MG63 (cell line): ENCODE results near the gene ENTPD1. TPM values are rescaled to one million over a fixed set of nuclear protein-coding genes. Genes with fewer than 3 reads are reported as not detected.
"Not testable (repeated sequence)": the region's sequence is repeated elsewhere in the genome, so short reads cannot be mapped to it uniquely, and the experiment has no call there.

ENCODE experiments used
- DNase-seq: peaks from one replicate; pipeline ENCODE4 v3.0.0-alpha.2; 2020
- H3K27me3 ChIP-seq: fragments of 250-450 bp; sonication (Bioruptor Pico); 2 replicates; pipeline ENCODE4 v1.5.1; 2020; ENCODE audit warnings: mild to moderate bottlenecking, moderate library complexity
- H3K36me3 ChIP-seq: fragments of 250-450 bp; sonication (Bioruptor Pico); 2 replicates; pipeline ENCODE4 v1.5.1; 2020; ENCODE audit warnings: mild to moderate bottlenecking, moderate library complexity
- H3K4me3 ChIP-seq: fragments of 250-450 bp; sonication (Bioruptor Pico); 2 replicates; pipeline ENCODE4 v1.5.1; 2020; ENCODE audit warnings: mild to moderate bottlenecking, moderate library complexity
- H3K9me3 ChIP-seq: fragments of 250-450 bp; sonication (Bioruptor Pico); 2 replicates; pipeline ENCODE4 v1.5.1; 2020; ENCODE audit warnings: mild to moderate bottlenecking, moderate library complexity
- total RNA-seq: library from RNA; depleted of rRNA; stranded (reverse); fragments of >200 nt; shearing (Covaris generic); gene quantifications from 2 replicates; pipeline ENCODE4 v1.2.3, GENCODE V29; 2014; ENCODE audit warnings: low replicate concordance

ENTPD1 gene
- total RNA-seq, 1 experiment from 2014 or later = not detected

- no peaks in the 10 kb centered on the region for H3K27me3 ChIP-seq
- no peaks in the 10 kb centered on the region for H3K36me3 ChIP-seq
- H3K9me3 ChIP-seq = no peaks in the 10 kb centered on the region
- no peak overlapping the region for H3K4me3 ChIP-seq
- DNase-seq = no peak
Observed at GRCh38 chr10:95785942-95786669, 30.1 kb downstream of the ENTPD1 start.

DNA sequence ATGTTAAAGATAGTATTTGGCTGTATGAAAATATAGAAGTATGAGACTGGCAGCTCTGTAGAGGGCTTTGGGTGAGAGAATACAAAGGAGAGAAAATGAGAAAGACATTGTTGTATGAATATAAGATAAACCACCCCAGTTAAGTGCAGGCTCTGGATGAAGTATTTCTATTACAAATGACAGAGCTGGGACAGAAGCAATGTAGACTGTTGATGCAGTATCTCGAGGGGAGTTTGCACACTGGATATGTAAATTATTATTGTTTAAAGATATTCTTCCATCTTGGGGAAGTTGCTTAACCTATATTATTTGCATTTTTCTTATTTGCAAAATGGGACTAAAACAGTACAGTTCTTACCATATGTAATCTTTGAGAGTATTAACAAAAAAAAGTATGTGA lies 31.5 kb downstream of the ENTPD1 start:
- H3K27me3 ChIP-seq = no peaks in the 10 kb centered on the region
- DNase-seq = no peak
- no peaks in the 10 kb centered on the region for H3K9me3 ChIP-seq
- no peaks in the 10 kb centered on the region for H3K36me3 ChIP-seq
- H3K4me3 ChIP-seq = no peak overlapping the region

- no peak overlapping the region for H3K4me3 ChIP-seq
- DNase-seq = no peak
- no peaks in the 10 kb centered on the region for H3K9me3 ChIP-seq
- H3K27me3 ChIP-seq = no peaks in the 10 kb centered on the region
- H3K36me3 ChIP-seq = no peaks in the 10 kb centered on the region
Observed at GRCh38 chr10:95788830-95789229, 32.9 kb downstream of the ENTPD1 start.

GRCh38 chr10:95789902-95790301 lies 33.9 kb downstream of the ENTPD1 start:
- H3K27me3 ChIP-seq = no peaks in the 10 kb centered on the region
- DNase-seq = no peak
- H3K36me3 ChIP-seq = no peaks in the 10 kb centered on the region
- H3K9me3 ChIP-seq = no peaks in the 10 kb centered on the region
- H3K4me3 ChIP-seq = no peak overlapping the region

DNA sequence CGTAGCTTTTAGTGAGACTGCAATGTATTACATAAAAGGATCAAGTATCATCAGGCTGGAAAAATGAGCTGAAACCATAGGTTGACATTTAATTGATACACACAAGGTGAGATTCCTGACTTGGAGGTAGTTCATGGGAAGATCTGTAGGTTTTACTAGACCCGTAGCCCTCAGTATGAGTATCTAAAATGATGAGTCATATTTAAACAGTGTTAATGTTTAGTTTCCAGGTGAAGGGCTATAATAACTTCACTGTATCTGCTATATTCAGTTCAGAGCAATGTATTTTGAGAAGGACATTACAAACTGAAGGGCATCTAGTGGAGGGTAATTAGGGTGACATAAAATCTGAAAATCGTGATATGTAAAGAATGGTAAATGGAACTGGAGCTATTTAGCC lies 35.0 kb downstream of the ENTPD1 start:
- Histone ChIP-seq H3K4me3 (no peak overlapping the region), H3K27me3 (no peaks in the 10 kb centered on the region), H3K36me3 (no peaks in the 10 kb centered on the region), H3K9me3 (no peaks in the 10 kb centered on the region)
- no peak for DNase-seq

GRCh38 chr10:95791425-95791979 lies 35.5 kb downstream of the ENTPD1 start:
- H3K4me3 ChIP-seq = no peak overlapping the region
- no peaks in the 10 kb centered on the region for H3K36me3 ChIP-seq
- no peaks in the 10 kb centered on the region for H3K9me3 ChIP-seq
- no peak for DNase-seq
- no peaks in the 10 kb centered on the region for H3K27me3 ChIP-seq

DNA sequence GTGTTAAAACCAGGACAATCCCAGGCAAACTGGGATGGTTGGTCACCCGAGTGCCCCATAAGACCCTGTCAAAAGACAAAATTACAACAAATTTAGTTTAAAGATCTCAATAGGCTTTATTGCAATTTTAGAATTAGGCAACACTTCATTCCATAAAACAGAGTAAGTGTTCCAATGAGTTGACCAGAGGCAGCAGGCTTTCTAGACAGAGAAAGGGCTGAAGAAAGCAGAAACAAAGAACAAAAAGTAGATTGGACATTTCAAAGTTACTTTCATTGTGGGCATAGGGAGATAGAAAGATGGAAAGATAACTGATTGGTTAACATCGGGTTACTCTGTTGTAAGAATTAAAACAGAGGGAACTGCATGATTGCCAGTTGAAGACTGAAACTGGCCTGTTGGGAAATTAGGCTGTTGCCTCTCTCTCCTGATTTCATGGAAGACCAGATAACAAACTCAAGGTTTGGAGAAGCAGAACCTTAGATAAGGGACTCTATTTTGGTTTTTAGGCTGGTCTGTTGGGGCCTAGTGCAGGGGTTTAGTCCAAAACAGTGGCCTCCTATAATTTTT lies 36.3 kb downstream of the ENTPD1 start:
- Histone ChIP-seq H3K9me3 (no peaks in the 10 kb centered on the region), H3K27me3 (no peaks in the 10 kb centered on the region), H3K36me3 (no peaks in the 10 kb centered on the region), H3K4me3 (no peak overlapping the region)
- no peak for DNase-seq

DNA sequence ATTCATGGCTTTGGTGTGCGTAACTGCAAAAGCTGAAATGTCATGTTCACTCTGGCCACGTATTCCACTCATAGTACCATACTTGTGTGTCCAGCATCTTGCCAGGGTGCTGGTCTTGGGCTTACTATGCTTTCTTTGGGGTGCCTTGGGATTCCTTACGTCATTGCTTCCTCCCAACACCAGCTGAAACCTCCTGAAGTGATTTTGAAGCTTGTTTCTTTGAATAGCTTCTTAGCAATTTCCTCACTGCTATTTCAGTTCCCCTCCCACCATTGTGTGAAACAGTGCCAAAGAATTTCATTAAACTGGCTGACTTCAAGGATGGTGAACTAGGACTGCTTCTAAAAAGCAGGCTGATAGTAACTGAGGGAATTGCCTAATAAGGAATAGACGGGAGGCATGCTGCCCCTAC lies 36.9 kb downstream of the ENTPD1 start:
- no peak overlapping the region for H3K4me3 ChIP-seq
- H3K36me3 ChIP-seq = no peaks in the 10 kb centered on the region
- no peaks in the 10 kb centered on the region for H3K9me3 ChIP-seq
- DNase-seq = no peak
- H3K27me3 ChIP-seq = no peaks in the 10 kb centered on the region

GRCh38 chr10:95793401-95794045 lies 37.6 kb downstream of the ENTPD1 start:
- Histone ChIP-seq H3K4me3 (no peak overlapping the region), H3K27me3 (no peaks in the 10 kb centered on the region), H3K36me3 (no peaks in the 10 kb centered on the region), H3K9me3 (no peaks in the 10 kb centered on the region)
- DNase-seq = no peak

GRCh38 chr10:95794195-95794594 lies 38.2 kb downstream of the ENTPD1 start:
- Histone ChIP-seq H3K9me3 (no peaks in the 10 kb centered on the region), H3K27me3 (no peaks in the 10 kb centered on the region), H3K36me3 (no peaks in the 10 kb centered on the region), H3K4me3 (no peak overlapping the region)
- no peak for DNase-seq

GRCh38 chr10:95795602-95796001 lies 39.6 kb downstream of the ENTPD1 start:
- no peaks in the 10 kb centered on the region for H3K27me3 ChIP-seq
- H3K36me3 ChIP-seq = no peaks in the 10 kb centered on the region
- H3K9me3 ChIP-seq = no peaks in the 10 kb centered on the region
- DNase-seq = no peak
- no peak overlapping the region for H3K4me3 ChIP-seq

- Histone ChIP-seq H3K36me3 (no peaks in the 10 kb centered on the region), H3K27me3 (no peaks in the 10 kb centered on the region), H3K4me3 (no peak overlapping the region), H3K9me3 (no peaks in the 10 kb centered on the region)
- DNase-seq = no peak
Observed at GRCh38 chr10:95796504-95796903, 40.5 kb downstream of the ENTPD1 start.

DNA sequence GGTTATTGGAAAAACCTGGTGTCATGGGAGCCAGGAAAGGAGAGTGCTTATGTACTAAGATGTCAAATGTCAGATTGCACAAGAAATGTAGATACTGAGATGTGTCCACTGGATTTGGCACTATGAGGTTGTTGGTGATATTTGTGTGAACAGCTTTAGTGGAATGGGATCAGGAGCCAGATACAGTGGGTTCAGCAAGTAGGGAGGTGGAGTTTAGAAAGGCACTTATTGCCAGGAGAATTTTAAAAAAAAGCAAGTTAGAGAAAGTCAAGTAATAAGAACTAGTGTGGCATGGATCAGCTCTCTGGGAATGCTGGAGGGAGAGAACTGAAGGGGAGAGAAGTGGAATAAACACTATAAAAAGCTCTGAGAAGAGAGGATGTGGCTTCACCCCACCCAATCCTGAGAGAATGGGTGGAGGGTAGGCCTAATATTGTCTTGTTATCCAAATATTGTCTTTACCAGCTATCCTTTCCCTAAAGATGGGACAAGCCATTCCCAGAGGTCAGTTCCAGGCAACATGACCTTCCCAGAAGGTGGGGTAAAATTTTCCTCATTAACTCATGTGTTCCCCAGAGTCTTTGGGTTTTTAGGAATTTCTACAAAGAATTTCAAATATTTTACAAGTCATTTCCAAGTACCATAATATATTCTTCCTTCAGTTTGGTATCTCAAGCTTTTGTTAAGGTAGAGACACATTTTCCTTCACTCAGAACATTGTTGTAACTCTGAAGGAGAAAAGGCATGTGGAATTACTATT lies 42.3 kb downstream of the ENTPD1 start:
- Histone ChIP-seq H3K4me3 (no peak overlapping the region), H3K9me3 (no peaks in the 10 kb centered on the region), H3K27me3 (no peaks in the 10 kb centered on the region), H3K36me3 (no peaks in the 10 kb centered on the region)
- DNase-seq = no peak

DNA sequence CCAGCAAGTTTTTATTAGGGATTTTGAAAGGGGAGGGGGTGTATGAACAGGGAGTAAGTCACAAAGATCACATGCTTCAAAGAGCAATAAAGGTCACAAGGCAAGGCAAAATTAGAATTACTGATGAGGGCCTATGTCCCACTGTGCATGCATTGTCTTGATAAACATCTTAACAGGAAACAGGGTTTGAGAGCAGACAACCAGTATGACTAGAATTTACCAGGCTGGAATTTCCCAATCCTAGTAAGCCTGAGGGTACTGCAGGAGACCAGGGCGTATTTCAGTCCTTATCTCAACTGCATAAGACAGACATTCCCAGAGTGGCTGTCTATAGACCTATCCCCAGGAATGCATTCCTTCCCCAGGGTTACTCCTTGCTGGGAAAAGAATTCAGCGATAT lies 44.3 kb downstream of the ENTPD1 start:
- H3K4me3 ChIP-seq, DNase-seq, H3K9me3 ChIP-seq, H3K27me3 ChIP-seq, H3K36me3 ChIP-seq: not testable (repeated sequence)

DNA sequence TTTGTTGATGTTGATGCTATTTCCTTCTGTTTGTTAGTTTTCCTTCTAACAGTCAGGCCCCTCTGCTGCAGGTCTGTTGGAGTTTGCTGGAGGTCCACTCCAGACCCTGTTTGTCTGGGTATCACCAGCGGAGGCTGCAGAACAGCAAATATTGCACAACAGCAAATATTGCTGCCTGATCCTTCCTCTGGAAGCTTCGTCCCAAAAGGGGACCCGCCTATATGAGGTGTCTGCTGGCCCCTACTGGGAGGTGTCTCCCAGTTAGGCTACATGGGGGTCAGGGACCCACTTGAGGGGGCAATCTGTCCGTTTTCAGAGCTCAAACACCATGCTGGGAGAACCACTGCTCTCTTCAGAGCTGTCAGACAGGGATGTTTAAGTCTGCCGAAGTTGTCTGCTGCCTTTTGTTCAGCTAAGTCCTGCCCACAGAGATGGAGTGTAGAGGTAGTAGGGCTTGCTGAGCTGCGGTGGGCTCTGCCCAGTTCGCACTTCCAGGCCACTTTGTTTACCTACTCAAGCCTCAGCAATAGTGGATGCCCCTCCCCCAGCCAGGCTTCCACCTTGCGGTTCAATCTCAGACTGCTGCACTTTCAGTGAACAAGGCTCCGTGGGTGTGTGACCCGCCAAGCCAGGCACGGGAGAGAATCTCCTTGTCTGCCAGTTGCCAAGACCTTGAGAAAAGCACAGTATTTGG lies 50.9 kb downstream of the ENTPD1 start:
- H3K4me3 ChIP-seq, H3K27me3 ChIP-seq, DNase-seq, H3K36me3 ChIP-seq, H3K9me3 ChIP-seq: not testable (repeated sequence)

DNA sequence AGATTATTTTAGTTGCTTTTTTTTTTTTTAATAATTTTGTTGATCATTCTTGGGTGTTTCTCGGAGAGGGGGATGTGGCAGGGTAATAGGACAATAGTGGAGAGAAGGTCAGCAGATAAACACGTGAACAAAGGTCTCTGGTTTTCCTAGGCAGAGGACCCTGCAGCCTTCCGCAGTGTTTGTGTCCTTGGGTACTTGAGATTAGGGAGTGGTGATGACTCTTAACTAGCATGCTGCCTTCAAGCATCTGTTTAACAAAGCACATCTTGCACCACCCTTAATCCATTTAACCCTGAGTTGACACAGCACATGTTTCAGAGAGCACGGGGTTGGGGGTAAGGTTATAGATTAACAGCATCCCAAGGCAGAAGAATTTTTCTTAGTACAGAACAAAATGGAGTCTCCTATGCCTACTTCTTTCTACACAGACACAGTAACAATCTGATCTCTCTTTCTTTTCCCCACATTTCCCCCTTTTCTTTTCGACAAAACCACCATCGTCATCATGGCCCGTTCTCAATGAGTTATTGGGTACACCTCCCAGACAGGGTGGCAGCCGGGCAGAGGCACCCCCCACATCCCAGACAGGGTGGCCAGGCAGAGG lies 52.8 kb downstream of the ENTPD1 start:
- not testable (repeated sequence) for H3K36me3 ChIP-seq, DNase-seq, H3K4me3 ChIP-seq, H3K27me3 ChIP-seq, H3K9me3 ChIP-seq
